Mammary epithelial cell (primary cell): Measurements from ENCODE around the gene AFAP1.

Experiments used
- EZH2 ChIP-seq: IDR thresholded peaks from 2 replicates; pipeline ENCODE4 v1.6.1; 2012; ENCODE audit warnings: low read length, inconsistent platforms, borderline replicate concordance
- TF ChIP-seq, protein P1 (sequence below), 2 donors: IDR thresholded peaks in 1 of 2; conservative IDR thresholded peaks in 1 of 2; 2 replicates each; pipeline ENCODE4 v1.5.1; 2011 to 2012; ENCODE audit warnings: inconsistent platforms in 2 of 2, low read length in 2 of 2, mild to moderate bottlenecking in 2 of 2, control low read depth in 1 of 2, low read depth in 1 of 2; ENCODE audit not compliant: insufficient read depth in 1 of 2; ENCODE audit errors: extremely low read depth in 1 of 2

DNA sequence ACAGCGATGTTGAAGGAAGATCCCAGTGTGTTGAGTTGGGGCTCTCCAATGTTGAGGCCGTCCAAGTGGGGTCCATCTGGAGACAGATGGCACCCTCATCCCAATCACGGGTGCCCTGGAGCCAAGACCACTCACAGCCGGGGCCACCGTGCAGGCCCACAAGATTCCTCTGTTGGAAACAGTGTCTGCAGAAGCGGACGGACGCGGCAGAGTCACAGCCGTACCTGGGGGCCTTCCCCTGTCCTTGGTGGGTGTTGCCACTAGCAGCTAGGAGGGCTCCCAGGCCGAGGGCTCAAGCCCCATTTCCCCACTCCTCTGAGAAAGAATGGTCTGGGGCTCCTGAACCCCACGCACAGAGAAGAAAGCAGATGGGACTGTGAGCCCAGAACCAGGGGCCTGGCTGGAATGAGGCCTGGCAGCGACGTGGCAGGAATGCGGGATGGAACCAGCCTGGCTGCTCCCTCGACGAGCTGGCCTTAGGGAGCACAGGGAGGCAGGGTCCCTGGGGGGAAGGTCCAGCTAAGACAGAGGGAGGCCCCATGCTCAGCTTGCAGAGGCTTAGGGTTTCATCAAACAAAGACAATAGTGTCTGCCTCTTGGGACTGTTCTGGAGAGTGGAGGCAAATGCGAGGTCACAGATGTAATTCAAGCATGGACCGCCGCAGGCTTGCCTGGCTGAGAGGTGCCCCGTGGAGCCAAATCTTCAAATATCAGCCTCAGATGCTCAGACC lies 228.9 kb downstream of the AFAP1 start:
- TF ChIP-seq, protein P1, sequence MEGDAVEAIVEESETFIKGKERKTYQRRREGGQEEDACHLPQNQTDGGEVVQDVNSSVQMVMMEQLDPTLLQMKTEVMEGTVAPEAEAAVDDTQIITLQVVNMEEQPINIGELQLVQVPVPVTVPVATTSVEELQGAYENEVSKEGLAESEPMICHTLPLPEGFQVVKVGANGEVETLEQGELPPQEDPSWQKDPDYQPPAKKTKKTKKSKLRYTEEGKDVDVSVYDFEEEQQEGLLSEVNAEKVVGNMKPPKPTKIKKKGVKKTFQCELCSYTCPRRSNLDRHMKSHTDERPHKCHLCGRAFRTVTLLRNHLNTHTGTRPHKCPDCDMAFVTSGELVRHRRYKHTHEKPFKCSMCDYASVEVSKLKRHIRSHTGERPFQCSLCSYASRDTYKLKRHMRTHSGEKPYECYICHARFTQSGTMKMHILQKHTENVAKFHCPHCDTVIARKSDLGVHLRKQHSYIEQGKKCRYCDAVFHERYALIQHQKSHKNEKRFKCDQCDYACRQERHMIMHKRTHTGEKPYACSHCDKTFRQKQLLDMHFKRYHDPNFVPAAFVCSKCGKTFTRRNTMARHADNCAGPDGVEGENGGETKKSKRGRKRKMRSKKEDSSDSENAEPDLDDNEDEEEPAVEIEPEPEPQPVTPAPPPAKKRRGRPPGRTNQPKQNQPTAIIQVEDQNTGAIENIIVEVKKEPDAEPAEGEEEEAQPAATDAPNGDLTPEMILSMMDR (conservative IDR thresholded peaks at IDR 0.05 in 1 of 2, IDR thresholded peaks at IDR 0.05 in 1 of 2; ENCODE audit: extremely low read depth in 1 of 2, insufficient read depth in 1 of 2, low read depth in 1 of 2, low read length in 2 of 2): no peak
- TF ChIP-seq EZH2: no peak
